Glutamatergic neuron (in vitro differentiated cells): Measurements from ENCODE around the gene KEAP1. TPM values are rescaled to one million over a fixed set of nuclear protein-coding genes. Genes with fewer than 3 reads are reported as not detected.
A peak's percentile ranks its signal among the peaks of the same experiment; 100 is the strongest.

ENCODE experiments used
- DNase-seq: peaks from one replicate; pipeline ENCODE4 v3.0.0; 2022
- H3K27ac Mint-ChIP-seq: one replicate; pipeline ENCODE4 v1.8.0; 2020; ENCODE audit warnings: mild to moderate bottlenecking, mixed read lengths, inconsistent platforms; ENCODE audit not compliant: unreplicated experiment
- H3K27me3 Mint-ChIP-seq: one replicate; pipeline ENCODE4 v1.8.0; 2020; ENCODE audit warnings: mild to moderate bottlenecking, moderate library complexity, mixed read lengths, inconsistent platforms; ENCODE audit not compliant: unreplicated experiment
- H3K36me3 Mint-ChIP-seq: one replicate; pipeline ENCODE4 v1.8.0; 2020; ENCODE audit warnings: mild to moderate bottlenecking, mixed read lengths, inconsistent platforms; ENCODE audit not compliant: unreplicated experiment
- H3K4me1 Mint-ChIP-seq: one replicate; pipeline ENCODE4 v1.8.0; 2020; ENCODE audit warnings: mild to moderate bottlenecking, low read depth, mixed read lengths, inconsistent platforms; ENCODE audit not compliant: unreplicated experiment
- H3K4me3 Mint-ChIP-seq: one replicate; pipeline ENCODE4 v1.8.0; 2020; ENCODE audit warnings: mild to moderate bottlenecking, mixed read lengths, inconsistent platforms; ENCODE audit not compliant: unreplicated experiment
- H3K9me3 Mint-ChIP-seq: one replicate; pipeline ENCODE4 v1.8.0; 2020; ENCODE audit warnings: mild to moderate bottlenecking, moderate library complexity, mixed read lengths, inconsistent platforms; ENCODE audit not compliant: unreplicated experiment
- total RNA-seq: library from RNA; stranded (reverse); fragmentation: NEBNext Ultra II Directional; extraction: Animal tissue kit (Norgen Biotek cat#: 25700); gene quantifications from one replicate; pipeline ENCODE4 v1.2.1, GENCODE V29; 2021; ENCODE audit not compliant: unreplicated experiment
- TF ChIP-seq, protein P1 (sequence below): fragments of 200-600 bp; sonication (generic); IDR thresholded peaks from one replicate; pipeline ENCODE4 v1.5.0; 2021; ENCODE audit not compliant: partially characterized antibody, unreplicated experiment

The KEAP1 gene
- total RNA-seq, 1 donor from 2014 or later, result 44.1 TPM

DNA sequence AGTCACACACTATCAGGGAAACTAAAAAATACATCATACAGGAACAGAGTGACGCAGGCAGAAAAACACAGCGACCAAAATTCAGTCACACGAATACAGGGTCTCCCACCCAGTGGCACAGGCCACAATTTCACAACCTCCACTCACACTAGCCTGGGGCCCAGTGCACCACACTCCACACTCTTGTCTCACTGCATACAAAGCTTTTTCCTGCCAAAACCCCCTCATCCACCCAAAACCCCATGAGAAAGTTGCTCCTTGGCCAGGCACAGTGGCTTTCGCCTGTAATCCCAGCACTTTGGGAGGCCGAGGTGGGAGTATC lies 12.9 kb upstream of the KEAP1 start:
- TF ChIP-seq, protein P1, sequence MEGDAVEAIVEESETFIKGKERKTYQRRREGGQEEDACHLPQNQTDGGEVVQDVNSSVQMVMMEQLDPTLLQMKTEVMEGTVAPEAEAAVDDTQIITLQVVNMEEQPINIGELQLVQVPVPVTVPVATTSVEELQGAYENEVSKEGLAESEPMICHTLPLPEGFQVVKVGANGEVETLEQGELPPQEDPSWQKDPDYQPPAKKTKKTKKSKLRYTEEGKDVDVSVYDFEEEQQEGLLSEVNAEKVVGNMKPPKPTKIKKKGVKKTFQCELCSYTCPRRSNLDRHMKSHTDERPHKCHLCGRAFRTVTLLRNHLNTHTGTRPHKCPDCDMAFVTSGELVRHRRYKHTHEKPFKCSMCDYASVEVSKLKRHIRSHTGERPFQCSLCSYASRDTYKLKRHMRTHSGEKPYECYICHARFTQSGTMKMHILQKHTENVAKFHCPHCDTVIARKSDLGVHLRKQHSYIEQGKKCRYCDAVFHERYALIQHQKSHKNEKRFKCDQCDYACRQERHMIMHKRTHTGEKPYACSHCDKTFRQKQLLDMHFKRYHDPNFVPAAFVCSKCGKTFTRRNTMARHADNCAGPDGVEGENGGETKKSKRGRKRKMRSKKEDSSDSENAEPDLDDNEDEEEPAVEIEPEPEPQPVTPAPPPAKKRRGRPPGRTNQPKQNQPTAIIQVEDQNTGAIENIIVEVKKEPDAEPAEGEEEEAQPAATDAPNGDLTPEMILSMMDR, result no peak
- H3K27ac Mint-ChIP-seq, result no peak overlapping the region
- H3K36me3 Mint-ChIP-seq, result peaks cover 5% of the 10 kb centered on the region
- peaks cover 6% of the 10 kb centered on the region for H3K9me3 Mint-ChIP-seq
- H3K4me3 Mint-ChIP-seq, result peak overlapping the region; percentile 3
- no peak for DNase-seq
- H3K27me3 Mint-ChIP-seq, result peaks cover 32% of the 10 kb centered on the region
- H3K4me1 Mint-ChIP-seq, result peaks cover 11% of the 10 kb centered on the region

DNA sequence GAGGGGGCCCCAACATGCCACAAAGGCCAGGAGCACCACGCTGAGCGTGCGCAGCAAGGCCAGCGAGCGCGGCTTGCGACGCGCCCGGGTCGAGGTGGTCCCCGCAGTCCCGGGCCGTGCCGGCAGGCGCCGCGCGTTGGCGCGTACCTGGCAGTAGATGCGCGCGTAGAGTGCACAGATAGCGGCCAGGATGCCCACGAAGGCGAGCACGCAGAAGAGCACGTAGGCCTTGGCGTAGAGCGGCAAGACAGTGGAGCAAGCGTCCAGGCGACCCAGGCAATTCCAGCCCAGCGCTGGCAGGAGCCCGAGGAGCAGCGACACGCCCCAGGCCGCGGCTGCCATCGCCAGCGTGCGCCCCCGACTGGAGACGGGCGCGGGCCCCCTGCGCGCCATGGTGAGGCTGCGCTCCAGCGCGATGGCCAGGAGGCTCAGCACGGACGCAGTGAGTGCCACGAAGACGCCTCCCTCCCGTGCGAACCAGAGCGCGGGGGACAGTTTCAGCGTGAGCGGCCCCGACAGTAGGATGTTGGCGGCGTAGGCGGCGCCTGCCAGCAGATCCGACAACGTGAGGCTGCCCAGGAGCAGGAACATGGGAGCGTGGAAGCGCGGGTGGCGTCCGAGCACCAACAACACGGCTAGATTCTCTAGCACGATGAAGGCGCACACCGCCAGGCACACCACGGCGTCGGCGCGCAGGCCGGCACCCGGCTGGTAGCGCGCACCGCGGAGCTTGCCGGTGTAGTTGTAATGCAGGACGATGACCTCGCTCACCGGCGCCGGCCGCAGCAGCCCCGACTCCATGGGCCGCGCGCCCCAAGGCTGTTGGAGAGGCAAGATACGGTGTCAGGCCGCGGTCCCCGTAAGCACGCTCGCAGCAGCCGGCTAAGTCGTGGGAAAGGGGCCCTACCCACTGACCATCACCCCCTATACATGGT lies 11.3 kb upstream of the KEAP1 start:
- Mint-ChIP-seq H3K4me3 (no peak overlapping the region), H3K4me1 (peaks cover 10% of the 10 kb centered on the region), H3K27ac (no peak overlapping the region), H3K9me3 (peaks cover 5% of the 10 kb centered on the region), H3K36me3 (peaks cover 5% of the 10 kb centered on the region), H3K27me3 (peaks cover 32% of the 10 kb centered on the region)
- DNase-seq, result peak; percentile 75
- TF ChIP-seq, protein P1, result peak; percentile 52

DNA sequence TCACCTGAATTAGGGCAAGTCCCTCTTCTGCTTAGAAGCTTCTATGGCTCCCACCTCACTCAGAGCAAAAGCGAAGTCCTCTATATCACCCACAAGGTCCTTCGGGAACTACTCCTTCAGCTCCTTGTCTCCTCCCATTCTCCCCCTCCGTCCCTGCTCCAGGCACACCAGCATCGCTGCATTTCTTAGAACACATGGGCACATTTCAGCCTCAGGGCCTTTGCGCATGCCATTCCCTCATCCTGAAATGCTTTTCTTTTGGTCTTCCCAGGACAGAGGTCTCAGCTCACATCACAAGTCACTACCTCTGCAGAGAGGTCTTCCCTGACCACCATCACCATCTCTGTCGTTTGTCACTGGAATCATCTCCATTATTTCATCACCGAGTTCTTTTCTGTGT lies 10.1 kb upstream of the KEAP1 start:
- peaks cover 23% of the 10 kb centered on the region for H3K27me3 Mint-ChIP-seq
- peaks cover 5% of the 10 kb centered on the region for H3K36me3 Mint-ChIP-seq
- H3K27ac Mint-ChIP-seq, result no peak overlapping the region
- DNase-seq, result no peak
- H3K9me3 Mint-ChIP-seq, result peaks cover 4% of the 10 kb centered on the region
- peaks cover 3% of the 10 kb centered on the region for H3K4me1 Mint-ChIP-seq
- H3K4me3 Mint-ChIP-seq, result no peak overlapping the region
- TF ChIP-seq, protein P1, result no peak

GRCh38 chr19:10510301-10510802 lies 7.2 kb upstream of the KEAP1 start:
- Mint-ChIP-seq H3K9me3 (peaks cover 1% of the 10 kb centered on the region), H3K4me1 (no peaks in the 10 kb centered on the region), H3K27ac (no peak overlapping the region), H3K27me3 (peaks cover 10% of the 10 kb centered on the region), H3K36me3 (peaks cover 5% of the 10 kb centered on the region), H3K4me3 (no peak overlapping the region)
- peak; percentile 63 for DNase-seq
- TF ChIP-seq, protein P1, result peak; percentile 97

GRCh38 chr19:10508707-10509106 lies 5.6 kb upstream of the KEAP1 start:
- Mint-ChIP-seq H3K9me3 (peaks cover under 1% of the 10 kb centered on the region), H3K36me3 (peaks cover 5% of the 10 kb centered on the region), H3K27me3 (peaks cover 6% of the 10 kb centered on the region), H3K4me3 (no peak overlapping the region), H3K4me1 (no peaks in the 10 kb centered on the region), H3K27ac (no peak overlapping the region)
- TF ChIP-seq, protein P1, result no peak
- no peak for DNase-seq
